NCI-H146 treated with DMSO at 0.1 percent for 48 hours (cell line): ENCODE measurements around the gene INSRR.

Source experiments
- DNase-seq: peaks from one replicate; lab custom pipeline; 2025; ENCODE audit not compliant: unreplicated experiment; lab: John Stamatoyannopoulos, UW

INSRR gene

DNA sequence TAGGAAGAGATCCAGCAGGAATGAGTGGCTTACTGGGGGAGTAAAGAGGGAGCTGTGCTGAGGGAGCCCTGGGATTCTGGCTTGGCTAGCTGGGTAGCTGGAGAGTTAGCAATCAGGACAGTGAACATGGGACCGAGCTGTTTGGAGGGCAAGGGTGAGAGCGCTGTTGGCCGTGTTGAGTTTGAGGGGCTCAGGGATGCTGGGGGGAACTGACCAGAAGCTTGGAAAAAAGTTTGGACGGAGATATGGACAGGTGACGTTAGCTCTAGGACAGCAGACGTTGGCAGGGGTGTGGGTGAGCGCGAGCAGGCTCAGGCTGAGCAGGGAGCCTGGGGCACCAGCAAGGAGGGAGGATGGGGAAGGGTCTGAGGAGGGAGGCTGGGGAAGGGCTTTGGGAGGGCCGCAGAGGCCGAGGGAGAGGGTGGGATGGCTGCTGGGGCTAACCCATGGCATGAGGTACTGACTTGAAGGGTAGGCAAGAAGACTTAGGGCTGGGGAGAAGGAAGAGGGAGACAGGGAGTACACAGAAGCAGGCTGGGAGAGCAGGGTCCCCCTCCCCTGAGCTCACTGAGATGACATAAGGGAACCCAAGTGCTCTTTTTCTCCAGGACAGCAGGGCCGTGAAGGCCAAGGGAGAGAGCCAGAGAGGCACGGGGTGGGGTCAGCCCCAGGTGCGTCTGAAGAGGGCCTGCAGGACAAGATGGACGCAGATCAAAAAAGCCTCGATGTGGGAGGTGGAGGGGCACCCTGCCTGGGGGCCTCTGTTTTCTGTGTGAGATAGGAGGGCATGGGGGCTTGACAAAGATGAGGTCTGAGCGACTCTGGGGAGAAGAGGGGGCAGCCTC is 50.5 kb downstream of the INSRR start:
- DNase-seq: no peak

- no peak for DNase-seq
Measured at GRCh38 chr1:156807627-156808026, 51.3 kb downstream of the INSRR start.

GRCh38 chr1:156806512-156807440 is 52.1 kb downstream of the INSRR start:
- no peak for DNase-seq

DNA sequence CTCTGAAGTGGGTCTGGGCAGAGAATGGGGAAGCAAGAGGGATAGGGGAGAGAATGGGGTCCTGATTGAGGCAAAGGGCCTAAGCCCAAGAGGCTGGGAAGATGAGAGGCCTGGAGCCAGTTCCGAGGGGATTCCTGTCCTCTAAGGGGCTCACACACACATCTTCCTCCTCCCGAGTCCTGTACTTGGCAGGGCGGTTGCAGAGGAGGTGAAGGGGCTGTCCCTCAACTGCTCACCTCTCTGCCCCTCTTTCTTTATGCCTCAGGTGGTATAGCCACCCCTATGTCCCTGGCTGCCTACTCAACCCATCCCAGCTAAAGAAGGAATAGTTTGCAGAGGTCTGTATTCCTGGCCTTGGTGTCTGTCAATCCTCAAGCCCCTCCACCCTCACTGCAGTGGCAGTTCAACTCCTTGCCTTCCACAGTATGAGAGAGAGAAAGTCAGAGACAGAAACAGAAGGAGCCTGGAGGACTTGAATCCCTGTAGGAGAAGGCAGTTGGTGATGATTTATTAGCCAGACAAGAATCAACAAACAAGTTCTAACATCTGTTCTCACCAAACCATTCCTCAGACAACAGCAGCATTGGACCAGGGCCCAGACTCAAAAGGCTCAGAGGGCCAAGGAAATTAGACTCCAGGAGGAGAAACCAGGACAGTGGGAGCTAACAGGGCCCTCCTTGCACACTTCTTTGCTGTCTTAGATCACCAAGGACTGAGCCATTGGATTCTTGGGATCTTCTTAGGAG is 53.0 kb downstream of the INSRR start:
- no peak for DNase-seq

DNA sequence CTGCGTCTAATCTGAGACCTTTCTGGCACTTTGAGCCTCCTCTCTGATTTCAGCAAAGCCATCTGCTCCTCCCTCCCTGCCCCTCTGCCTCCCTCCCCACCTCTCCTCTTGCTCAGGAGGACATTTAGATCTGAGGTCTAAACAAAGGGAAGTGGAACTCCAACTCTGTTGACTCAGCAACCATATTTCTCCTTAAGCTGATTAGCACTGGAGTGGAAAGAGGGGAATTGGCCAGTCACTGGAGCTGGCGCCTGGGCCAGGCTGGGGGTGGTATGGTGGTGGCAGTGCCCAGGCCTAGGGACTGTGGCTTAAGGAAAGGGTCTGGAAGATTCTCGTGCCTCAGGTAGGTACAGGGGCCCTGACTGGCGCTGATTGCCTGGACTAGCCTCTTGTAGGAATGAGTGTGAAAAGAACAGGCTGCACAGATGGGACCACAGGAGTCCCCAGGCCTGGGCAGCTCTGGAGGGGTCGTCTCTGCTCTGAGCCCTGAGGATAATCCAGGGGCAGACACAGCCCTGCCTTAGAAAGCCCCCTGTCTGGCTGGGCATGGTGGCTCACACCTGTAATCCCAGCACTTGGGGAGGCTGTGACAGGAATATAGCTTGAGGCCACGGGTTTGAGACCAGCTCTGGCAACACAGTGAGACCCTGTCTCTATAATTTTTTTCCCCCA is 54.2 kb downstream of the INSRR start:
- no peak for DNase-seq

DNA sequence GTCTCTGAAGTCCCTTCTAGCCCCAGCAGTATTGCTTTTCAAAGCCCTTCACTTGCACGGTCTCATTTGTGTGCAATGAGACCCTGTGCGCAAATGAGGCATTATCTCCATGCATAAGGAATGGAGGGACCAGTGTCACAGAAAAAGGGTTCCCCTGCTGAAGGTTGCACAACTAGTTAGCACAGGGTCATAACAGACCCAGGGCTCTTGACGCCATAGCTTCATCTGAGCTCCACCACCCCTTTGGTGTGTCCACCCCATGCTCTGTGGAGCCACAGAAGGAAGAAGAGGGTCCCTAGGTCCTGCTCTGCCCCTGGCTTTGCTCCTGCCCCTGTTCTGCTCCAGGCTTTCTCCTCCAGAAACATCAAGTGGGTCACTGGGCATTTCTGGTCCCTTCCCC is 54.9 kb downstream of the INSRR start:
- DNase-seq: no peak

DNA sequence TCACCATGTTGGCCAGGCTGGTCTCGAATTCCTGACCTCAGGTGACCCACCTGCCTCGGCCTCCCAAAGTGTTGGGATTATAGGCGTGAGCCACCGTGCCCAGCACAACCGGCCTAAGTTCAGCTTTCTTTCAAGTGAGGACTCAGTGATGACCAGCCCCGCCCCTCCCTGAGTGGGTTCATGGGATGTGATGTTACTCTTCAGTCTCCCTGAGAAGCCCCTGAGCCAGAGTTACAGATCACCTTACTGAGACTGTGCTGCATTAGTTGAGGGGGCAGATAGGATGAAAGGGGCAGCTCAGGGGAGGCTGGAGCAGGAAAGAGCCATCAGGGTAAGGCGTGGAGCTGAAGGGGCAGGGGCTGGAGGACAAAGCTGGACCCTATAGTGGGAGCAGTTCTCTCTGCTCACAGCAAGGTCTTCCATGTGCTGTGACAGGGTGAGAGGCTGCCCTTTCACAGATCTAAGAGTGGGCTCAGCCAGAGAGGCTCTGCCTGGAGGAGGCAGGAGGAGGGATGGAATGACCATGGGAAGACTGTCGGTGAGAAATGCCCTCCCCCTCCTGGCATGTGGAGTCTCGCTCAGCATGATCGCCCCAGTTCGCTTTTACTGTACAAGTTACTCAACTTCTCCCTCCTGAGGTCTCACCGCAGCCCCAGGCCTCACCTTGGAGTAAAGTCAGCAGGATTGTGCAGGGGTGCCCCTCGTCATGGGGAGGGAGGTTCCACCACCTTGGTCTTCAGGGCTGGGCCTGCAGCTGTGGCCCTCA is 55.6 kb downstream of the INSRR start:
- DNase-seq: no peak

- no peak for DNase-seq
Measured at GRCh38 chr1:156802421-156802935, 56.4 kb downstream of the INSRR start.

DNA sequence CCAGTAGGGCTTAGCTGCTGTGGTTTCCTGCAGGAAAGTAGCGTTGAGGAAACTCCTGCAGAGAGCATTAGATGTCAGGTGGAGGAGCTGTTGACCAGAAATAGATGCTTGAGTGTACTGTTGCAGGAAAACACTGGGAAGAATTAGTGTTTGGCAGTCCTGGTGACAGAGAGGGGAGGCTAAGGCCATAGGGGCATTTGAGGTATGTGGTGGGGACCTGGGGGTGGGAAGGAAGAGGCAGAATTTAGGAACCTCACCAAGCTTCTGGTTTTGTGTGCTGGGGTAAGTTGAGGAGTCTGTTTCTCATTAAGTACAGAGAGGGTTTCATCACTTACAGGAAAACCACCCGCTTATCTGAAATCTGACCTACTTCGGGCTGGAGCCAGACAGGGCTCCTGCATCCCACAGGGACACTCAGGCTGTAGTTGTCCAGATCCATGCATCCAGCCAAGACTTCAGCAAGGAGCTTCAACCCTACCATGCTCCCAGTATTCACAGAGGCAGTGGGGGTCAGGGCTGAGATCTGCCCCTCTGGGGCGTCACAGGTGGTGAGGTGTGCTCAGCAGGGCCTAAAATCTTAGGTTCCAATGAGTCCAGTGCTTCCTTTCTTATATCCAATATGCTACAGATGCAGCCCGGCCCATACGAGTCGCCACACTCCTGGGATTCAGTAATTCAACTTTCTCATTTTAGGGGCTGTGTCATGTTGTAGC is 57.4 kb downstream of the INSRR start:
- no peak for DNase-seq

DNA sequence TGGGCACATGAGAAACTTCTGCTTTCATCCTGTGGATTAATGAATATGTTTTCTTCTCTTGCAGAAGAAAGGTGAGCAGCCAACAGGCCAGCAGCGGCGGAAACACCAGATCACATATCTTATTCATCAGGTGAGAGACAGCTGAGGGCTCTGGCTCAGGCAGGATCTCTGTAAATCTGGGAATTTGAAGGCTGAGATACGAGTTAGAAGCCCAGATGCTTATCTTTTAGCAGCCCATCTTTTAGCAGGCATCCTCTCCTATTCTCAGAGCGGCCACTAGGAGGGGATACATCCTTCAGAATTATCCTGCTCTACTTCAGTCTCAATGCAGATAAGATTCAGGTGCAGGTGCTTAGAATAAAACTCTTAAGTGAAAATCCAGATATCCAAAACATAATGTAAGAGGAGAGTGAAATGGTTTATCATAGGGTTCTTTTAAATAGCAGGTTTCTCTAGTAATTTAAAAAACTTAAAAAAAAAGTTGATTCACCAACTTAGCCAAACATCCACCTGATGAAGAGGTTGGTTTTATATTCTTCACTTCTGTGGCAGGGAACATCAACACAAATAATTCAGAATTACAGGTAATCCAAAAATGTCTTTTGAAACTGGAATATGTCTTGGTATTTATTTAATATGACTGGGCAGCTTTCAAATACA is 61.6 kb downstream of the INSRR start:
- no peak for DNase-seq

DNA sequence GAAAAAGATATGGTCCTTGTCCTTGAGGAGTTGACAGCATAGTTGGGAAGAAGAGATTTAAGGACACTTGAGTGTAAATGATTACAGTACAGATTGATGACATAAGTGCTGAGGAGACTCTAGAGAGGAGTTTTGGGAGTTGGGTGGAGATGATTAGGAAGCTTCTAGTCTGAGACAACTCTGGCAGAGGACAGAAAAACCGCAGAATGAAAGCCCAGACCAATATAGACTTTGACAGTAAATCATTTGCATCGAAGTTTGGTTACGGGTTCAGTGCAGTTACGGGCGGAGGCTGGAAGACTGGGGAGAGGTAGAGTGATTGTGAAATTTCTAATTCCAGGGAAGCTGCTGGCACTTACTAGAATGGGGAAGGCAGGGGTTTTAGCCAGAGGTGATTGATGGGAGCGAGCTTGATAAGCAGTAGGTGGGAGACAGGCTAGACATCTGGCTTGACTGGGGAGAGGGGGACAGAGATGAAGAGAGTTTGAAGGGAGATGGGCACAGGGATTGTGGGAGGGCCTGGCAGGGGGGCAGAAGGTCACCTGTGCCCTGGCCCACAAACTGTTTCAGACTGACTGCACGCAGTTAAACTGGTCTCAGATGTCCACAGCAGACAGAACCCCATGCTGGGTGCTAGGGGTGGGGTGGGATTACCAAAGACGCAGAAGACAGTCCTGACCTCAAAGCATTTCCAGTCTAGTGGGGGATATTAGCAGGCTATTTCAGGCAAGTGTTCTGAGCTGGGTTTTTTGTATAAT is 62.4 kb downstream of the INSRR start:
- DNase-seq: no peak

GRCh38 chr1:156795787-156796186 is 63.1 kb downstream of the INSRR start:
- DNase-seq: no peak

- no peak for DNase-seq
Measured at GRCh38 chr1:156795374-156795733, 63.6 kb downstream of the INSRR start.

GRCh38 chr1:156794506-156795373 is 64.2 kb downstream of the INSRR start:
- DNase-seq: no peak
